ENCODE measurements around the gene ZAR1L.
"Not testable (repeated sequence)": the region's sequence is repeated elsewhere in the genome, so short reads cannot be mapped to it uniquely, and the experiment has no call there.

ZAR1L gene, protein sequence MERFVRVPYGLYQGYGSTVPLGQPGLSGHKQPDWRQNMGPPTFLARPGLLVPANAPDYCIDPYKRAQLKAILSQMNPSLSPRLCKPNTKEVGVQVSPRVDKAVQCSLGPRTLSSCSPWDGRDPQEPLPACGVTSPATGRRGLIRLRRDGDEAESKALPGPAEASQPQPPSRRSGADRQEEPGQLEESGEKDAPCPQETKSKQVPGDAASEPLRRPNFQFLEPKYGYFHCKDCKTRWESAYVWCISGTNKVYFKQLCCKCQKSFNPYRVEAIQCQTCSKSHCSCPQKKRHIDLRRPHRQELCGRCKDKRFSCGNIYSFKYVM

DNA sequence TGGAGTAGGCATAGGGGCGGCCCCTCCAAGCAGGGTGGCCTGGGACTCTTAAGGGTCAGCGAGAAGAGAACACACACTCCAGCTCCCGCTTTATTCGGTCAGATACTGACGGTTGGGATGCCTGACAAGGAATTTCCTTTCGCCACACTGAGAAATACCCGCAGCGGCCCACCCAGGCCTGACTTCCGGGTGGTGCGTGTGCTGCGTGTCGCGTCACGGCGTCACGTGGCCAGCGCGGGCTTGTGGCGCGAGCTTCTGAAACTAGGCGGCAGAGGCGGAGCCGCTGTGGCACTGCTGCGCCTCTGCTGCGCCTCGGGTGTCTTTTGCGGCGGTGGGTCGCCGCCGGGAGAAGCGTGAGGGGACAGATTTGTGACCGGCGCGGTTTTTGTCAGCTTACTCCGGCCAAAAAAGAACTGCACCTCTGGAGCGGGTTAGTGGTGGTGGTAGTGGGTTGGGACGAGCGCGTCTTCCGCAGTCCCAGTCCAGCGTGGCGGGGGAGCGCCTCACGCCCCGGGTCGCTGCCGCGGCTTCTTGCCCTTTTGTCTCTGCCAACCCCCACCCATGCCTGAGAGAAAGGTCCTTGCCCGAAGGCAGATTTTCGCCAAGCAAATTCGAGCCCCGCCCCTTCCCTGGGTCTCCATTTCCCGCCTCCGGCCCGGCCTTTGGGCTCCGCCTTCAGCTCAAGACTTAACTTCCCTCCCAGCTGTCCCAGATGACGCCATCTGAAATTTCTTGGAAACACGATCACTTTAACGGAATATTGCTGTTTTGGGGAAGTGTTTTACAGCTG lies at the start of gene ZAR1L, which contains the start of gene BRCA2:
Gene ZAR1L (minus strand): TSS at position 126 of the 790 bp plus-strand sequence. CDS start 3,438 bp downstream, outside the sequence.
Gene BRCA2 (plus strand): TSS at position 271 of the 790 bp plus-strand sequence. CDS start 953 bp downstream, outside the sequence.
- DNase-seq = peak; percentile 85 to 97 (median 93)
- intact Hi-C loops (cut with DNase I) = loop anchor here (10.0 kb wide), 2 partner anchors 109 to 401 kb away; partner anchors contain the start of gene N4BP2L1

DNA sequence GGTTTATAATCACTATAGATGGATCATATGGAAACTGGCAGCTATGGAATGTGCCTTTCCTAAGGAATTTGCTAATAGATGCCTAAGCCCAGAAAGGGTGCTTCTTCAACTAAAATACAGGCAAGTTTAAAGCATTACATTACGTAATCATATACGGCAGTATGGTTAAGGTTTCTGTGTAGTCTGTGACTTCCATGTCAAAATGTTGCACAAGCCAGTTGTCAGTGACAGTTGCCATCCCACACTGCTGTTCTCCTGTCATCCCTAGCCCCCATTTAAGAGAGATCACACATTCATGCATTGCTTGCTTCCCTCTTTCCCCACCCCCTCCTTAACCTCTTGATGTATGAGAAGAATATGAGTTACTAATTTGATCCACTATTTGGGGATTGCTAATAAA lies 47.4 kb upstream of the ZAR1L start:
- DNase-seq = peak in 17 of 42 donors; percentile 2 to 59 (median 22)
- intact Hi-C loops (cut with DNase I) = no loop called here

DNA sequence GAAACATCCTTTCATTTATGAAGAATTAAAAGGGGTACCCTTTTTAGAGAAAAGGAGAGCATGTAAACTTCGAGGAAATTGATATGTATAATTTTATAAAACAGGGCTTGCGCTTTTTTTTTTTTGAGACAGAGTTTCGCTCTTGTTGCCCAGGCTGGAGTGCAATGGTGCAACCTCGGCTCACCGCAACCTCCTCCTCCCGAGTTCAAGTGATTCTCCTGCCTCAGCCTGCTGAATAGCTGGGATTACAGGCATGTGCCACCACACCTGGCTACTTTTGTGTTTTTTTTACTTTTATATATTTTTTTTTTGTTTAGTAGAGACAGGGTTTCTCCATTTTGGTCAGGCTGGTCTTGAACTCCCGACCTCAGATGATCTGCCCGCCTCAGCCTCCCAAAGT lies 40.8 kb upstream of the ZAR1L start:
- intact Hi-C loops (cut with DNase I); DNase-seq: not testable (repeated sequence)

DNA sequence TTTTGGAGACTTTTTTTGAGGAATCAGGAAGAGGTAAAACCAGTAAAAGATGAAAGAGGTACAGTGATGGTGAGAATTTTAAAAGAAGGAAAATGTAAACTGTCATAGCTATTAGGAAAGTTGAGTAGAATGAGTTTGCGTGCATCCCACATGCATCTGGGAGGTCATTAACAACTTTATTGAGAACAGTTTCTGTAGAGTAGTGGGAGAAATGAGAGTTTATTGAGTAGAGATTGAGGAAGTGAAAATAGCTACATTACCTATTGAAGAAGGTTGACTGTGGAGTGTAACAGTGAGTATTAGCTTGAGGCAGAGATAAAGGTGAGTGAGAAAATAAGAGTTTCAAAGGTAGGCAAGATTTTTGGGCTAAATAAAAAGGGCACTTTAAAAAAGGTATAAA lies 38.9 kb upstream of the ZAR1L start:
- DNase-seq = no peak
- intact Hi-C loops (cut with DNase I) = no loop called here

DNA sequence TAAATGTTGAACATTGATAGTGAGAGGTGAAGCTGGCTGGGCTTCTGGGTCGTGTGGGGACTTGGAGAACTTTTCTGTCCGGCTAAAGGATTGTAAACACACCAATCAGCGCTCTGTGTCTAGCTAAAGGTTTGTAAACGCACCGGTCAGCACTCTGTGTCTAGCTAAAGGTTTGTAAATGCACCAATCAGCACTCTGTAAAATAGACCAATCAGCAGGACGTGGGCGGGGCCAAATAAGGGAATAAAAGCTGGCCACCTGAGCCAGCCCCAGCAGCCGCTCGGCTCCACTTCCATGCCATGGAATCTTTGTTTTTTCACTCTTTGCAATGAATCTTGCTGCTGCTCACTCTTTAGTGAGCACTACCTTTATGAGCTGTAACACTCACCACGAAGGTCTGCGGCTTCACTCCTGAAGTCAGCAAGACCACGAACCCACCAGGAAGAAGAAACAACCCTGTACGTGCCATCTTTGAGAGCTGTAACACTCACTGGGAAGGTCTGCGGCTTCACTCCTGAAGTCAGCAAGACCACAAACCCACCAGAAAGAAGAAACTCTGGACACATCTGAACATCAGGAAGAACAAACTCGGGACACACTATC lies 35.8 kb upstream of the ZAR1L start:
- intact Hi-C loops (cut with DNase I); DNase-seq: not testable (repeated sequence)

DNA sequence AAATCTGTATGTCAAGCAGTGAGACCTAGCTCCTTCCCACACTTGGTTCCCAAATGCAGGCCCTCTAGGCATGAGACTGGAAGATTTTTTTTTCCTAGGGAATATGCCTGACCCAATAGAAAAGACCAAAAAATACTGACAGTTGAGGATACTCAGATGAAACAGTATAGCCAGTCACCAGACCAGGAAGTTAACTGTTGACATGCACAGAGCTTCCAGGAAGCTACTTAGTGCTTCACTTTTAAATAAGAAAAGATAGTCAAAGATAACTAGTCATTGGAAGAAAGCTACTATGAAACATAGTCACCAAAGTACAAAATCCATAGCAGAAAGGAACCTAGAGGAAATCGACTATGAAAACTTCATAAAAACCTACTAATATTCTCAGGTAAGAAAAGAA lies 32.5 kb upstream of the ZAR1L start:
- intact Hi-C loops (cut with DNase I) = no loop called here
- no peak for DNase-seq

DNA sequence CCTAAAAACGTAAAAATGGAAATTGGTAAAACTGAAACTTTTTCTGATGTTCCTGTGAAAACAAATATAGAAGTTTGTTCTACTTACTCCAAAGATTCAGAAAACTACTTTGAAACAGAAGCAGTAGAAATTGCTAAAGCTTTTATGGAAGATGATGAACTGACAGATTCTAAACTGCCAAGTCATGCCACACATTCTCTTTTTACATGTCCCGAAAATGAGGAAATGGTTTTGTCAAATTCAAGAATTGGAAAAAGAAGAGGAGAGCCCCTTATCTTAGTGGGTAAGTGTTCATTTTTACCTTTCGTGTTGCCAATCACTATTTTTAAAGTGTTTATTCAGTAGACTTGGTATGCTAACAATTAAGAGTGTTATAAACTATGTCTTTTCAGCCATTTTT lies 25.8 kb upstream of the ZAR1L start:
- DNase-seq = no peak

DNA sequence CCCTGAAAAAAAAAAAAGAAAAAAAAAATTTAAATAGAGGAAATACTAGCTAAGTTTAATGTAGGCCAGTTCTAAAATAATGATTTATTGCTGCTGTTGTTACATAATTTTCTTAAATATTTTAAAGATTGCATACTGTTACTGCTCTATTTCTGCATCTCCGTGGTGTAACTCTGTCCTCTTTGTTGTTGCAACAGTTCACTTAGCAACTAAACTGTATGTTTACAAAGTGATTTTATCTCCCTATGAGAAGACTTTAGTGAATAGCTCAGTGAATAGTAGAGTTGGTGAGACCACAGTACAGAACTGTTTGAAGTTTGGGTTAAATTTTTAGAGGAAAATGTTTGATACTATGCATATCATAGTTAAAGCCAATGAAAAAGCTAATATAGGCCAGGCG lies 19.5 kb upstream of the ZAR1L start:
- intact Hi-C loops (cut with DNase I) = no loop called here
- DNase-seq = no peak

More for the DNA sequence above, 25.8 kb upstream of the ZAR1L start:
- intact Hi-C loops (cut with DNase I) = no loop called here

DNA sequence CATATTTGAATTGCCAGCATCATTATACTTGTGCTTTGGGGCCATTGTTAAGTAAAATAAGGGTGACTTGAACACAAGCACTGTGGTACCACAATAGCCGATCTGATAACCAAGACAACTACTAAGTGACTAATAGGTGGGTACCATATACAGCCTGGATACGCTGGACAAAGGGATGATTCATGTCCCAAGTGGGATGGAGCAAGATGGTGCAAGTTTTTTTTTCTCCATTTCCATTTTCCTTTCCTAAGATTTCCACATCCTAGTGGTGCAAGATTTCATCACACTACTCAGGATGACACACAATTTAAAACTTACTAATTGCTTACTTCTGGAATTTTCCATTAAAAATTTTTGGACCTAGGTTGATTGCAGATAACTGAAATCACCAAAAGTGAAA lies 15.3 kb upstream of the ZAR1L start:
- intact Hi-C loops (cut with DNase I) = no loop called here
- no peak for DNase-seq

DNA sequence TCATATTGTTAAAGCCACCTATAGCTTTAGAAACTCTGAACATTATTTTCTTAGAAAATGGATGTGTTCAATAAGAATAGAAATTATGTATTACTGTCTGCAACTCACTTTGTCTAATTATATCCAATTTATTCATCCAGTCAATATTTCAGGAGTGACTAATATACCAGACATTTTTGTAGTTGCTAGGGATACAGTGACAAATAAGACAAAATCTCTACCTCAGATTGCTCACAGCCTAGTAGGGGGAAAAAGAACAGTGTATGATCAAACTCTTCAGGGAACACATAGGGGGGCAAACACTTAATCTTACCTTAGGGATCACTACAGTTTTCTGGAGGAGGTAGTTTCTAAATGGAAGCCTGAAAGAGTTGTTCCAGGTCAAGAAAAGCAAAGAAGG lies 8.7 kb upstream of the ZAR1L start:
- intact Hi-C loops (cut with DNase I) = no loop called here
- no peak for DNase-seq

DNA sequence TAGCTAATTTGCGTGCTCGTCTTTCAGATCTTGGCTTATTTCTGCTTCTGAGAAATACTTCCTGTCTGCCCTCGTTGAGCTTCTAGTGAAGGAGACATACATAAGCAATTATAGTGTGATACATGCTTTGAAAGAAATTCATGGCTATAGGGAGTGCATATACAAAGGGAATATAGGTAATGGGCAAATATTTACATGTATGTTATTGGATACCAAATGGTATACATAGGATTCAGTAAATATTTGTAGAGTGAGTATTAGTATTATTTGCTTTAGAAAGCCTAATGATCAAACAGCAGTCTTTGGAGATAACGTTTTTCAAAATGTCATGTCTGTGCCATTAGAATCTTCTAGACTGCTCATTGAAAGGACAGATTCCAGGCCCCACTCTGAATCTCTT lies 5.4 kb upstream of the ZAR1L start:
- intact Hi-C loops (cut with DNase I) = no loop called here
- DNase-seq = no peak

DNA sequence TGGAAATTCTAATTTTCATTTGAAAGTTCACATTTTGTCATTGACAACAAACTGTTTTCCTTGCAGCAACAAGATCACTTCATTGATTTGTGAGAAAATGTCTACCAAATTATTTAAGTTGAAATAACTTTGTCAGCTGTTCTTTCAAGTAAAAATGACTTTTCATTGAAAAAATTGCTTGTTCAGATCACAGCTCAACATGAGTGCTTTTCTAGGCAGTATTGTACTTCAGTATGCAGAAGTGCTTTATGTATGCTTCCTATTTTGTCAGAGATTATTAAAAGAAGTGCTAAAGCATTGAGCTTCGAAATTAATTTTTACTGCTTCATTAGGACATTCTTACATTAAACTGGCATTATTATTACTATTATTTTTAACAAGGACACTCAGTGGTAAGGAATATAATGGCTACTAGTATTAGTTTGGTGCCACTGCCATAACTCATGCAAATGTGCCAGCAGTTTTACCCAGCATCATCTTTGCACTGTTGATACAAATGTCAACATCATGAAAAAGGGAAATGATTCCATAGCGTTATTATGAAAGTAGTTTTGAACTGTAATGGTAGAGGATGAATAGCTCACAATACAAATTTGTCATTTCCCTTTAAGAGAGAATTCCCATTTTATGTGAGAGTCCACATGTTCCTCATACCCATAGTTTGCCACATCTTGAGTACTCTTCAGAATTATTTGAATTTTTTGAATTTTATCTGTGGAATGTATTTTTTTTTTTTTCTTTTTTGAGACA lies 2.7 kb upstream of the ZAR1L start:
- no peak for DNase-seq
- intact Hi-C loops (cut with DNase I) = loop anchor here (10.0 kb wide), 2 partner anchors 107 to 403 kb away; partner anchors contain the start of gene N4BP2L1

DNA sequence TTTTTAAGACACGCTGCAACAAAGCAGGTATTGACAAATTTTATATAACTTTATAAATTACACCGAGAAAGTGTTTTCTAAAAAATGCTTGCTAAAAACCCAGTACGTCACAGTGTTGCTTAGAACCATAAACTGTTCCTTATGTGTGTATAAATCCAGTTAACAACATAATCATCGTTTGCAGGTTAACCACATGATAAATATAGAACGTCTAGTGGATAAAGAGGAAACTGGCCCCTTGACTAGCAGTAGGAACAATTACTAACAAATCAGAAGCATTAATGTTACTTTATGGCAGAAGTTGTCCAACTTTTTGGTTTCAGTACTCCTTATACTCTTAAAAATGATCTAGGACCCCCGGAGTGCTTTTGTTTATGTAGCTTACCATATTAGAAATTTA lies 1.3 kb upstream of the ZAR1L start:
- intact Hi-C loops (cut with DNase I) = loop anchor here (10.0 kb wide), 2 partner anchors 108 to 402 kb away; partner anchors contain the start of gene N4BP2L1
- DNase-seq = no peak

DNA sequence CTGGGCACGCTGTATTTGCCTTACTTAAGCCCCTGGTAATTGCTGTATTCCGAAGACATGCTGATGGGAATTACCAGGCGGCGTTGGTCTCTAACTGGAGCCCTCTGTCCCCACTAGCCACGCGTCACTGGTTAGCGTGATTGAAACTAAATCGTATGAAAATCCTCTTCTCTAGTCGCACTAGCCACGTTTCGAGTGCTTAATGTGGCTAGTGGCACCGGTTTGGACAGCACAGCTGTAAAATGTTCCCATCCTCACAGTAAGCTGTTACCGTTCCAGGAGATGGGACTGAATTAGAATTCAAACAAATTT lies 821 bp upstream of the ZAR1L start:
- DNase-seq = peak in 2 of 42 donors; percentile 8 to 39
- intact Hi-C loops (cut with DNase I) = loop anchor here (10.0 kb wide), 2 partner anchors 109 to 401 kb away; partner anchors contain the start of gene N4BP2L1

DNA sequence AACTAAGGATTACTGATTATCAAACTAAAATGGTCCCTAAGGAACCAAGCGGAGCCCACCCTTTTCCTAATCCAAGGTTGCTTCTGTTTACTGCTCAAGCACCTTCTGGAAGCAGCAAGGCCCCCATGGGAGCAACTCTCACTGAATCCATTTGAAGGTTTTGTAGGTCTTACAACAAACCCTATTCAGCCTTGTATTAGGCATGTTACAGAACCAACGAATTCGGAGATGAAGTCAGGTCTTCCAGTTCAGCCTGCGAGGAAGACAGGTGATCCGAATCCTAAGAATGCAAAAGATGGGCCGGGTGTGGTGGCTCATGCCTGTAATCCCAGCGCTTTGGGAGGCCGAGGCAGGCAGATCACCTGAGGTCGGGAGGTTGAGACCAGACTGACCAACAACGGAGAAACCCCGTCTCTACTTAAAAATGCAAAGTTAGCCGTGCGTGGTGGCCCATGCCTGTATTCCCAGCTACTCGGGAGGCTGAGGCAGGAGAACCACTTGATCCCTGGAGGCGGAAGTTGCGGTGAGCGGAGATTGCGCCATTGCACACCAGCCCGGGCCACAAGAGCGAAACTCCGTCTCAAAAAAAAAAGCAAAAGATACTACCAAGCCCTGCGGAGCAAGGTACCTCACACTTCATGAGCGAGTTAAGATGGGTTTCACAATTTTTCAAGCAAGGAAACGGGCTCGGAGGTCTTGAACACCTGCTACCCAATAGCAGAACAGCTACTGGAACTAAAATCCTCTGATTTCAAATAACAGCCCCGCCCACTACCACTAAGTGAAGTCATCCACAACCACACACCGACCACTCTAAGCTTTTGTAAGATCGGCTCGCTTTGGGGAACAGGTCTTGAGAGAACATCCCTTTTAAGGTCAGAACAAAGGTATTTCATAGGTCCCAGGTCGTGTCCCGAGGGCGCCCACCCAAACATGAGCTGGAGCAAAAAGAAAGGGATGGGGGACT lies 609 bp downstream of the ZAR1L start:
- intact Hi-C loops (cut with DNase I) = loop anchor here (5.0 to 10.0 kb wide), 3 partner anchors 110 to 400 kb away; partner anchors contain the start of gene N4BP2L1
- DNase-seq = peak in 31 of 42 donors; percentile 3 to 59 (median 29)

DNA sequence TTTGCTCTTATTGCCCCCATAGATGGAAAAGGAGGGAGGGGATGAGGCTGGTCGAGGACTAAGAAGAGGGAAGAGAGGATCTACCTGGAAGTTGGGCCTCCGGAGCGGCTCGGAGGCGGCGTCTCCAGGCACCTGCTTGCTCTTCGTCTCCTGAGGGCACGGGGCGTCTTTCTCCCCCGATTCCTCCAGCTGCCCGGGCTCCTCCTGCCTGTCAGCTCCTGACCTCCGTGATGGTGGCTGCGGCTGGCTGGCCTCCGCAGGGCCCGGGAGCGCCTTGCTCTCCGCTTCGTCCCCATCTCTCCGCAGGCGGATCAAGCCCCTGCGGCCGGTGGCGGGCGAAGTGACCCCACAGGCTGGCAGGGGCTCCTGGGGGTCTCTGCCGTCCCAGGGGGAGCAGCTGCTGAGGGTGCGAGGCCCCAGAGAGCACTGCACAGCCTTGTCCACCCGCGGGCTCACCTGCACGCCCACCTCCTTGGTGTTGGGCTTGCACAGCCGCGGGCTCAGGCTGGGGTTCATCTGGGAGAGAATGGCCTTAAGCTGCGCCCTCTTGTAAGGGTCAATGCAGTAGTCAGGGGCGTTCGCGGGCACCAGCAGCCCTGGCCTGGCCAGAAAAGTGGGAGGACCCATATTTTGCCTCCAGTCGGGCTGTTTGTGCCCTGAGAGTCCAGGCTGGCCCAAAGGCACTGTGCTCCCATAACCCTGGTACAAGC lies 3.8 kb downstream of the ZAR1L start:
- no peak for DNase-seq
- intact Hi-C loops (cut with DNase I) = loop anchor here (5.0 to 10.0 kb wide), 3 partner anchors 113 to 397 kb away; partner anchors contain the start of gene N4BP2L1

DNA sequence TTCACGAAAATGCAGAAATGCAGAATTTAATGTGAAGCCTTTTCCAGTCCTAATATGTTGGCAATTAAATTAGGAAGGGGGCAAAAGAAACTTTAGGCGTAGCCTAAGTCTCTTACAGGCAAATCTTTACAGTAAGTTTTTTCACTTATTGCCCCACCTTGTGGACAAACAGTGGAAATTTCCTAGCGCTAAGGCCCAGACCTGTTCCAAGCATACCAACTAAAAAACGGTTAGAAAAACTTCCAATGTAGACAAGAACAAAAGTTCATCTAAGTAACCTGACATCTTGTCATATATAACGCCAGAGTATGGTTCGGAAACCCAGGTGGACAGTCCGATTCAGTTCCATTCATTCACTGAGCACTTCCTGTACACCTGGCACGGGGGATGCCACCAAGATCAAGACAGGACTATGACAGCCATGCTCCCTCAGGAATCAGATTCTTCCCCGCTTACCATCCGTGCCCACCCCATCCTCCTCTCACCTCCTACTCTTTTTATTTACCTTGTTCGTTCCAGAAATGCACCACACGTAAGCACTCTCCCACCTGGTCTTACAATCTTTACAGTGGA lies 4.9 kb downstream of the ZAR1L start:
- peak in 13 of 42 donors; percentile 4 to 60 (median 22) for DNase-seq
- intact Hi-C loops (cut with DNase I) = loop anchor here (5.0 to 10.0 kb wide), 3 partner anchors 115 to 395 kb away; partner anchors contain the start of gene N4BP2L1

All from head of caudate nucleus (tissue), 42 donors.